ENCODE measurements around the gene PGA3. TPM values are rescaled to one million over a fixed set of nuclear protein-coding genes. Genes with fewer than 3 reads are reported as not detected.

Gene PGA3
- polyA plus RNA-seq, 3 donors: 1.4 to 4.1 (median 1.9) TPM

DNA sequence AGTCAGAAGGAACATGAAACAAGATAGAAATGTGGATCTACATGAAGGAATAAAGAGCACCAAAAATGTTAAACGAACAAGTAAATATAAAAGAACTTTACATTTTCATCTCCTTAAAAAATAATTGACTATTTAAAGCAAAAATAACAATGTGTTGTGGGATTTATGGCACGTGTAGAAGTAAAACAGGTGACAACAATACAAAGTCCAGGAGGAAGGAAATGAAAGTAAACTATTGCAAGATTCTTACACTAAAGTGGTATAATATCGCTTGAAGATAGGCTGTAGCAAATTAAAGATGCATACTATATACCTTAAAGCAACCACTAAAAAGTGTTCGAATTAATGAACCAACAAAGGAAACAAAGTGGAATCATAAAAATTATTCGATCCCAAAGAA lies 47.6 kb upstream of the PGA3 start:
- Mint-ChIP-seq H3K27me3 (ENCODE audit: low read depth in 3 of 3) (no peaks in the 10 kb centered on the region), H3K4me3 (no peak overlapping the region), H3K36me3 (peaks cover 43 to 66% of the 10 kb centered on the region in 2 donors), H3K4me1 (peaks cover 52% of the 10 kb centered on the region), H3K27ac (peak overlapping the region in 1 of 7 donors; percentile 17), H3K9me3 (peaks cover 6 to 16% (median 11%) of the 10 kb centered on the region in 7 donors)
- DNase-seq: no peak
- Histone ChIP-seq H2AFZ (ENCODE audit: insufficient read depth, low read depth, low read length, poor library complexity, severe bottlenecking) (no peak overlapping the region), H3K27me3 (ENCODE audit: control insufficient read depth in 2 of 2, insufficient read depth in 2 of 2, low read length in 2 of 2) (no peaks in the 10 kb centered on the region), H3K4me2 (replicated peaks; ENCODE audit: extremely low read depth, low read length, poor library complexity, severe bottlenecking) (no peak overlapping the region), H3K27ac (ENCODE audit: low read depth in 1 of 2, low read length in 2 of 2) (peak overlapping the region in 1 of 2 donors; percentile 22), H3K4me3 (replicated peaks in 1 of 3; ENCODE audit: low read depth in 2 of 3, low read length in 3 of 3) (no peak overlapping the region), H3K9me3 (replicated peaks in 1 of 2; ENCODE audit: control insufficient read depth in 1 of 2, insufficient read depth in 1 of 2, low read length in 2 of 2) (peaks cover 0 to 8% of the 10 kb centered on the region in 2 donors), H3K36me3 (replicated peaks in 1 of 2; ENCODE audit: control insufficient read depth in 1 of 2, insufficient read depth in 2 of 2, low read length in 2 of 2) (peaks cover 0 to 26% of the 10 kb centered on the region in 2 donors), H4K20me1 (ENCODE audit: insufficient read depth, low read length) (peaks cover 83% of the 10 kb centered on the region), H3K79me2 (ENCODE audit: insufficient read depth, low read length) (peaks cover 100% of the 10 kb centered on the region), H3K9ac (ENCODE audit: insufficient read depth, low read length, poor library complexity, severe bottlenecking) (no peak overlapping the region), H3K4me1 (ENCODE audit: control insufficient read depth in 1 of 2, insufficient read depth in 2 of 2, low read length in 2 of 2) (peaks cover 18 to 36% of the 10 kb centered on the region in 2 donors)
- intact Hi-C loops (cut with micrococcal nuclease): loop anchor here in 1 of 2 donors (2.0 kb wide), 1 partner anchor 17 kb away; no protein-coding TSS in a partner anchor
- WGBS (ENCODE audit: insufficient coverage): no CpG with 5 or more reads among the region's 5 CpGs
- TF ChIP-seq, protein P1, sequence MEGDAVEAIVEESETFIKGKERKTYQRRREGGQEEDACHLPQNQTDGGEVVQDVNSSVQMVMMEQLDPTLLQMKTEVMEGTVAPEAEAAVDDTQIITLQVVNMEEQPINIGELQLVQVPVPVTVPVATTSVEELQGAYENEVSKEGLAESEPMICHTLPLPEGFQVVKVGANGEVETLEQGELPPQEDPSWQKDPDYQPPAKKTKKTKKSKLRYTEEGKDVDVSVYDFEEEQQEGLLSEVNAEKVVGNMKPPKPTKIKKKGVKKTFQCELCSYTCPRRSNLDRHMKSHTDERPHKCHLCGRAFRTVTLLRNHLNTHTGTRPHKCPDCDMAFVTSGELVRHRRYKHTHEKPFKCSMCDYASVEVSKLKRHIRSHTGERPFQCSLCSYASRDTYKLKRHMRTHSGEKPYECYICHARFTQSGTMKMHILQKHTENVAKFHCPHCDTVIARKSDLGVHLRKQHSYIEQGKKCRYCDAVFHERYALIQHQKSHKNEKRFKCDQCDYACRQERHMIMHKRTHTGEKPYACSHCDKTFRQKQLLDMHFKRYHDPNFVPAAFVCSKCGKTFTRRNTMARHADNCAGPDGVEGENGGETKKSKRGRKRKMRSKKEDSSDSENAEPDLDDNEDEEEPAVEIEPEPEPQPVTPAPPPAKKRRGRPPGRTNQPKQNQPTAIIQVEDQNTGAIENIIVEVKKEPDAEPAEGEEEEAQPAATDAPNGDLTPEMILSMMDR (IDR thresholded peaks at IDR 0.05): no peak

DNA sequence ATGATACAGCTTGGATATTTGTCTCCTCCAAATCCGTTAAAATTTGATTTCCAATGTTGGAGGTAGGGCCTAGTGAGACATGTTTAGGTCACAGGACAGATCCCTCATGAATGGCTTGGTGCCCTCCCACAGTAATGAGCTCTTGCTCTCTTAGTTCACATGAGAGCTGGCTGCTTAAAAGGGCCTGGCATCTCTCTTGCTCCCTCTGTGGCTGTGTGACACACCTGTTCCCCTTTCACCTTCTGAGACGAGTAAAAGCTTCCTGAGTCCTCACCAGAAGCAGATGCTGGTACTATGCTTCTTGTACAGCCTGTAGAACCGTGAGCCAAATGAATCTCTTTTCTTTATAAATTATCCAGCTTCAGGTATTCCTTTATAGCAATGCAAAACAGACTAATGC lies 45.6 kb upstream of the PGA3 start:
- Histone ChIP-seq H3K36me3 (replicated peaks in 1 of 2; ENCODE audit: control insufficient read depth in 1 of 2, insufficient read depth in 2 of 2, low read length in 2 of 2) (peaks cover 0 to 21% of the 10 kb centered on the region in 2 donors), H3K79me2 (ENCODE audit: insufficient read depth, low read length) (peaks cover 86% of the 10 kb centered on the region), H3K4me2 (replicated peaks; ENCODE audit: extremely low read depth, low read length, poor library complexity, severe bottlenecking) (no peak overlapping the region), H3K4me3 (replicated peaks in 1 of 3; ENCODE audit: low read depth in 2 of 3, low read length in 3 of 3) (no peak overlapping the region), H3K27me3 (ENCODE audit: control insufficient read depth in 2 of 2, insufficient read depth in 2 of 2, low read length in 2 of 2) (no peaks in the 10 kb centered on the region), H3K27ac (ENCODE audit: low read depth in 1 of 2, low read length in 2 of 2) (peak overlapping the region in 1 of 2 donors; percentile 76), H4K20me1 (ENCODE audit: insufficient read depth, low read length) (peaks cover 63% of the 10 kb centered on the region), H3K9me3 (replicated peaks in 1 of 2; ENCODE audit: control insufficient read depth in 1 of 2, insufficient read depth in 1 of 2, low read length in 2 of 2) (peaks cover 0 to 8% of the 10 kb centered on the region in 2 donors), H2AFZ (ENCODE audit: insufficient read depth, low read depth, low read length, poor library complexity, severe bottlenecking) (no peak overlapping the region), H3K9ac (ENCODE audit: insufficient read depth, low read length, poor library complexity, severe bottlenecking) (no peak overlapping the region), H3K4me1 (ENCODE audit: control insufficient read depth in 1 of 2, insufficient read depth in 2 of 2, low read length in 2 of 2) (peaks cover 31 to 43% of the 10 kb centered on the region in 2 donors)
- intact Hi-C loops (cut with micrococcal nuclease): loop anchor here in 1 of 2 donors (2.0 kb wide), 1 partner anchor 15 kb away; no protein-coding TSS in a partner anchor
- no peak overlapping the region for H3K4me3 Mint-ChIP-seq
- peak overlapping the region in 5 of 7 donors; percentile 16 to 84 (median 73) for H3K27ac Mint-ChIP-seq
- H3K36me3 Mint-ChIP-seq: peaks cover 32 to 47% of the 10 kb centered on the region in 2 donors
- peaks cover 48% of the 10 kb centered on the region for H3K4me1 Mint-ChIP-seq
- TF ChIP-seq, protein P1 (IDR thresholded peaks at IDR 0.05): no peak
- WGBS (ENCODE audit: insufficient coverage): 75% methylated on average over 2 of the region's 3 CpGs
- peaks cover 6 to 16% (median 11%) of the 10 kb centered on the region in 7 donors for H3K9me3 Mint-ChIP-seq
- H3K27me3 Mint-ChIP-seq (ENCODE audit: low read depth in 3 of 3): peaks cover 0 to 3% (median 0%) of the 10 kb centered on the region in 3 donors
- DNase-seq: no peak

All from CD14-positive monocyte (primary cell).